Activated CD8-positive, alpha-beta memory T cell treated with anti-CD3 and anti-CD28 coated beads, Interleukin-2, amount 50 U/mL, for 24 hours (primary cell): Measurements from ENCODE around the gene TMIGD2.
A peak's percentile ranks its signal among the peaks of the same experiment; 100 is the strongest.

ENCODE experiments used
- DNase-seq: peaks from one replicate; pipeline ENCODE4 v3.0.0-alpha.2; 2020; ENCODE audit errors: extremely low read depth

The TMIGD2 gene

GRCh38 chr19:4326215-4326836 is 24.1 kb upstream of the TMIGD2 start:
- no peak for DNase-seq

- no peak for DNase-seq
Observed at GRCh38 chr19:4324228-4324627, 22.0 kb upstream of the TMIGD2 start.

- no peak for DNase-seq
Observed at GRCh38 chr19:4323692-4324091, 21.5 kb upstream of the TMIGD2 start.

GRCh38 chr19:4322942-4323665 is 20.9 kb upstream of the TMIGD2 start:
- DNase-seq, result no peak

- no peak for DNase-seq
Observed at GRCh38 chr19:4320419-4320818, 18.2 kb upstream of the TMIGD2 start.

GRCh38 chr19:4319067-4319718 is 17.0 kb upstream of the TMIGD2 start:
- no peak for DNase-seq

GRCh38 chr19:4318460-4318859 is 16.3 kb upstream of the TMIGD2 start:
- no peak for DNase-seq

- DNase-seq, result no peak
Observed at GRCh38 chr19:4316956-4317355, 14.8 kb upstream of the TMIGD2 start.

GRCh38 chr19:4313847-4314490 is 11.8 kb upstream of the TMIGD2 start:
- DNase-seq, result no peak

- no peak for DNase-seq
Observed at GRCh38 chr19:4310247-4311121, 8.3 kb upstream of the TMIGD2 start.

- DNase-seq, result no peak
Observed at GRCh38 chr19:4305659-4306058, 3.5 kb upstream of the TMIGD2 start.

GRCh38 chr19:4305257-4305612 is 3.0 kb upstream of the TMIGD2 start:
- DNase-seq, result no peak

GRCh38 chr19:4304538-4305256 is 2.5 kb upstream of the TMIGD2 start, which contains the start of gene FSD1:
Gene FSD1 (plus strand): TSS chr19:4304598. CDS start chr19:4304747, 149 bp downstream.
- DNase-seq, result peak; percentile 34

GRCh38 chr19:4303819-4304537 is 1.8 kb upstream of the TMIGD2 start:
- DNase-seq, result no peak

- DNase-seq, result no peak
Observed at GRCh38 chr19:4301590-4302242, 473 bp downstream of the TMIGD2 start.

- no peak for DNase-seq
Observed at GRCh38 chr19:4300589-4300988, 1.6 kb downstream of the TMIGD2 start.

GRCh38 chr19:4298810-4299550 is 3.2 kb downstream of the TMIGD2 start:
- DNase-seq, result no peak

GRCh38 chr19:4297901-4298809 is 4.0 kb downstream of the TMIGD2 start:
- DNase-seq, result peak; percentile 12
